Caco-2 (cell line): Measurements from ENCODE around the gene CCDC73. TPM values are rescaled to one million over a fixed set of nuclear protein-coding genes. Genes with fewer than 3 reads are reported as not detected.

Source experiments
- BruUV-seq: library from RNA; stranded (reverse); fragments of 400-500 nt; replicated peaks from 2 replicates; lab custom pipeline; 2021; lab: Mats Ljungman, UMichigan
- CTCF ChIA-PET: fragments of 300-600 bp; sonication (Branson Sonifier 250); formaldehyde crosslinking; loops from one replicate; lab custom pipeline; 2022; ENCODE audit warnings: antibody characterized with exemption; lab: Charles Lee
- POLR2A ChIA-PET: fragments of 300-600 bp; sonication (Branson Sonifier 250); formaldehyde crosslinking; loops from one replicate; lab custom pipeline; 2022; ENCODE audit warnings: antibody characterized with exemption; lab: Charles Lee
- DNase-seq, 2 experiments: peaks; one replicate each; pipeline versions ENCODE4 v3.0.0 to v3.0.0-alpha.2; 2020 to 2022
- H3K27me3 ChIP-seq: replicated peaks from 2 replicates; pipeline ENCODE4 v1.6.0; 2011; ENCODE audit warnings: low read length; ENCODE audit not compliant: control insufficient read depth, insufficient read depth
- H3K36me3 ChIP-seq: 2 replicates; pipeline ENCODE4 v1.5.1; 2011; ENCODE audit warnings: low read length; ENCODE audit not compliant: control insufficient read depth, insufficient read depth
- H3K4me1 ChIP-seq: fragments of 250-450 bp; sonication (Bioruptor Pico); 2 replicates; pipeline ENCODE4 v1.5.1; 2020; ENCODE audit warnings: mild to moderate bottlenecking
- H3K4me3 ChIP-seq: 2 replicates; pipeline ENCODE4 v1.5.1; 2011; ENCODE audit warnings: low read depth, mild to moderate bottlenecking, control low read depth, low read length
- H3K9me3 ChIP-seq: fragments of 250-450 bp; sonication (Bioruptor Pico); 2 replicates; pipeline ENCODE4 v1.5.1; 2020; ENCODE audit warnings: mild to moderate bottlenecking, moderate library complexity
- H3K27ac Mint-ChIP-seq: one replicate; pipeline ENCODE4 v1.8.0; 2022; ENCODE audit warnings: mixed read lengths; ENCODE audit not compliant: unreplicated experiment
- H3K27me3 Mint-ChIP-seq: one replicate; pipeline ENCODE4 v1.8.0; 2022; ENCODE audit warnings: mixed read lengths; ENCODE audit not compliant: insufficient read depth, unreplicated experiment
- H3K36me3 Mint-ChIP-seq: one replicate; pipeline ENCODE4 v1.8.0; 2022; ENCODE audit warnings: mild to moderate bottlenecking, mixed read lengths; ENCODE audit not compliant: insufficient read depth, unreplicated experiment
- H3K4me1 Mint-ChIP-seq: one replicate; pipeline ENCODE4 v1.8.0; 2022; ENCODE audit warnings: low read depth, mixed read lengths; ENCODE audit not compliant: unreplicated experiment
- H3K4me3 Mint-ChIP-seq: one replicate; pipeline ENCODE4 v1.8.0; 2022; ENCODE audit warnings: mild to moderate bottlenecking, moderate library complexity, mixed read lengths; ENCODE audit not compliant: unreplicated experiment
- H3K9me3 Mint-ChIP-seq: one replicate; pipeline ENCODE4 v1.8.0; 2022; ENCODE audit warnings: mixed read lengths; ENCODE audit not compliant: unreplicated experiment
- intact Hi-C: fragments of 100-400 bp; cut with micrococcal nuclease; formaldehyde crosslinking; loops from one replicate; pipeline ENCODE4 v1.10.0; 2022; ENCODE audit not compliant: unreplicated experiment
- total RNA-seq: library from RNA; stranded (reverse); gene quantifications from 2 replicates; pipeline ENCODE4 v1.2.3, GENCODE V29; 2022
- TF ChIP-seq, protein P1 (sequence below), 2 experiments: fragments of 200-600 bp in 1 of 2; IDR thresholded peaks; 1 replicate in 1 of 2; 2 replicates in 1 of 2; pipeline versions ENCODE4 v1.5.1 to v1.8.0; 2011 to 2022; ENCODE audit warnings: antibody characterized with exemption in 1 of 2, control low read depth in 1 of 2, inconsistent platforms in 1 of 2, low read depth in 1 of 2, low read length in 1 of 2, mild to moderate bottlenecking in 1 of 2, moderate library complexity in 1 of 2; ENCODE audit not compliant: insufficient read depth in 1 of 2, severe bottlenecking in 1 of 2, unreplicated experiment in 1 of 2

The CCDC73 gene
- total RNA-seq, 1 experiment from 2014 or later = not detected

DNA sequence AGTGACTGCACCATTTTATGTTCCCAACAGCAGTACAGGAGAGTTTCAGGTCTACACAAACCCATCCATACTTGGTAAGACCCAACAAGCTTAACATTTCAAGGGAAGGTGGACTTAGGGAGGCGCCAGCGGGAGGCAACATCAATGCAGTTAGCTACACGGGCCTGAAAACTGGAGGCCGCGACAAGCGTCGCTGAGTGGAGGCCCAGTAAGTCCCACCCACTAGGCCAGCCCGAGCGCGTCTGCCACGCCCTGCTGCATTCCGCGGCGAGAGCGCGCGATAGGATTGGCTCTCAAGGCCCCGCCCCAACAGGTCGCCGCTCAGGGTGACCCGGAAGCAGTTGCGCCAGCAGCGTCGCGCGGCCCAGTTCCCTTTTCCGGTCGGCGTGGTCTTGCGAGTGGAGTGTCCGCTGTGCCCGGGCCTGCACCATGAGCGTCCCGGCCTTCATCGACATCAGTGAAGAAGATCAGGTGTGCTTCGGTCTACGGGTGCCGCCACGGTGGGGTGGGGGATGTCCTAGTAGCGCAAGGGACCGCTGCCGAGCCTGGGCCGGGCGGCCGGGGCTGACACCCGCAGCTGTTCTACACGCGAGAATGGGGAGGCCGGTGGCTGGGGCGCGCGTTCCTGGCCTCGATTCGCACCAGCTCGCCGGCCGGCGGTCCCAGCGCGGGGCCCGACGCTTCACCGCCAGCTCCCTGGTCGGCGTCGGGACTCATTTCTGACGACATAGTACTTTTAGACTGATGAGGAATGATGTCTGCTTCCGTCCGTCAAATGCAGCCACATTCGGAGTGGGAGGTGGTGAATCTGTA is 210.8 kb downstream of the CCDC73 start, which contains the start of gene EIF3M:
Gene EIF3M, plus strand, starts transcription at position 373 of the 813 bp plus-strand sequence. Its CDS starts 57 bp downstream, at position 430.
- no peaks in the 10 kb centered on the region for H3K27me3 ChIP-seq
- intact Hi-C loops = loop anchor here (10.0 kb wide), 2 partner anchors 211 to 769 kb away; partner anchors contain the start of genes CCDC73 and PAX6
- TF ChIP-seq, protein P1, sequence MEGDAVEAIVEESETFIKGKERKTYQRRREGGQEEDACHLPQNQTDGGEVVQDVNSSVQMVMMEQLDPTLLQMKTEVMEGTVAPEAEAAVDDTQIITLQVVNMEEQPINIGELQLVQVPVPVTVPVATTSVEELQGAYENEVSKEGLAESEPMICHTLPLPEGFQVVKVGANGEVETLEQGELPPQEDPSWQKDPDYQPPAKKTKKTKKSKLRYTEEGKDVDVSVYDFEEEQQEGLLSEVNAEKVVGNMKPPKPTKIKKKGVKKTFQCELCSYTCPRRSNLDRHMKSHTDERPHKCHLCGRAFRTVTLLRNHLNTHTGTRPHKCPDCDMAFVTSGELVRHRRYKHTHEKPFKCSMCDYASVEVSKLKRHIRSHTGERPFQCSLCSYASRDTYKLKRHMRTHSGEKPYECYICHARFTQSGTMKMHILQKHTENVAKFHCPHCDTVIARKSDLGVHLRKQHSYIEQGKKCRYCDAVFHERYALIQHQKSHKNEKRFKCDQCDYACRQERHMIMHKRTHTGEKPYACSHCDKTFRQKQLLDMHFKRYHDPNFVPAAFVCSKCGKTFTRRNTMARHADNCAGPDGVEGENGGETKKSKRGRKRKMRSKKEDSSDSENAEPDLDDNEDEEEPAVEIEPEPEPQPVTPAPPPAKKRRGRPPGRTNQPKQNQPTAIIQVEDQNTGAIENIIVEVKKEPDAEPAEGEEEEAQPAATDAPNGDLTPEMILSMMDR (IDR thresholded peaks at IDR 0.05; ENCODE audit: insufficient read depth in 1 of 2, low read depth in 1 of 2, low read length in 1 of 2, severe bottlenecking in 1 of 2, unreplicated experiment in 1 of 2) = no peak
- peak within 1 kb of the TSS; percentile 83 for H3K4me3 Mint-ChIP-seq
- CTCF ChIA-PET = interaction anchor here (0.6 to 1.4 kb wide), 2 partner anchors 94 to 263 kb away, joined by 3 to 4 read pairs; no protein-coding TSS in a partner anchor
- H3K36me3 Mint-ChIP-seq = peaks cover 39% of the 10 kb centered on the region
- H3K27ac Mint-ChIP-seq = peak within 1 kb of the TSS; percentile 93
- peak; percentile 97 to 98 for DNase-seq
- no peaks in the 10 kb centered on the region for H3K9me3 ChIP-seq
- H3K9me3 Mint-ChIP-seq = no peaks in the 10 kb centered on the region
- peak within 1 kb of the TSS; percentile 95 for H3K4me3 ChIP-seq
- peaks cover 14% of the 10 kb centered on the region for H3K4me1 Mint-ChIP-seq
- no peaks in the 10 kb centered on the region for H3K36me3 ChIP-seq
- BruUV-seq = no TSS peak
- H3K27me3 Mint-ChIP-seq = no peaks in the 10 kb centered on the region
- peaks cover 23% of the 10 kb centered on the region for H3K4me1 ChIP-seq
- POLR2A ChIA-PET = interaction anchor here (0.6 to 1.1 kb wide), 3 partner anchors 9 to 309 kb away, joined by 3 to 4 read pairs (median 3); partner anchors contain the start of gene QSER1

DNA sequence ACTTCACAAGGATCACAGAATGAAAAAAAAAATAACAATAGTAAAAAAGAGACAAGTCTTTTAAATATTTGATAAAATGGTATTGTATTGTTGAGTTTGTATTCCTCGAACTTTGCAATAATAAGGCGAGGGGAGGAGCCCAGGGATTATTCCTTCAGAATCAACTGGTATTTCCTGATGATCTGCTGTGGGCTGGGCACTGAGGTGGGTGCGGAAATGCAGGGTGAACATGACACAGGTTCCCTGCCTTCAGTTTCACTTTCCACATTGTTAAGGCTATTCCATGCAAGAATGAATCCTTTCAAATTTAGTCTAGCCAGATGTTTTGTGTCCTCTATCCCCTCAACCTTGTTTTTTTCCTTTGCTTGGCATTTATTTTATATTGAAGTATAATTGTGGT is 212.9 kb downstream of the CCDC73 start:
- intact Hi-C loops = loop anchor here (10.0 kb wide), 2 partner anchors 213 to 767 kb away; partner anchors contain the start of genes CCDC73 and PAX6
- no TSS peak for BruUV-seq
- Histone ChIP-seq H3K27me3 (no peaks in the 10 kb centered on the region), H3K36me3 (no peaks in the 10 kb centered on the region), H3K4me3 (no peak overlapping the region), H3K4me1 (peaks cover 23% of the 10 kb centered on the region), H3K9me3 (no peaks in the 10 kb centered on the region)
- POLR2A ChIA-PET = no interaction called here
- DNase-seq = no peak
- no peaks in the 10 kb centered on the region for H3K9me3 Mint-ChIP-seq
- TF ChIP-seq, protein P1 (IDR thresholded peaks at IDR 0.05; ENCODE audit: insufficient read depth in 1 of 2, low read depth in 1 of 2, low read length in 1 of 2, severe bottlenecking in 1 of 2, unreplicated experiment in 1 of 2) = no peak
- H3K4me1 Mint-ChIP-seq = peaks cover 9% of the 10 kb centered on the region
- CTCF ChIA-PET = no interaction called here
- no peaks in the 10 kb centered on the region for H3K27me3 Mint-ChIP-seq
- H3K27ac Mint-ChIP-seq = no peak overlapping the region
- H3K36me3 Mint-ChIP-seq = peaks cover 24% of the 10 kb centered on the region
- H3K4me3 Mint-ChIP-seq = no peak overlapping the region

DNA sequence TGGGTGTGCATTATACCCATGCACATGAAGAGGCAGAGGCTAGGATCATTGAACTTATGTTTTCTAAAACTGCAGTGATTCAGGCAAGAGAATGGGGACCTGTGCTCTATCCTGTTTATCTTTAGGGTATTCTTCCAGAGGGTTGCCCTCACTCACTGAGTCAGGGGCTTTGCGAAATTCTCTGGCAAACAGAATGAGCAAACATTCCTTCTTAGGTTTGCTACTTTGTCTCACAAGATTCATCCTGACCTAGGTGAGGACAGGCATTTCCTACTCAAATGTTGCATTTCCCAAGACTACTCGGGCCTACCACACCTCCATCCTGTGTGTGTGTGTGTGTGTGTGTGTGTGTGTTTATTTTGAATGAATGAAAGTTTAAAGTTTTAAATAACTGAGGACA is 213.5 kb downstream of the CCDC73 start:
- H3K4me3 Mint-ChIP-seq = no peak overlapping the region
- no peak overlapping the region for H3K4me3 ChIP-seq
- H3K36me3 ChIP-seq = no peaks in the 10 kb centered on the region
- no peaks in the 10 kb centered on the region for H3K9me3 ChIP-seq
- H3K36me3 Mint-ChIP-seq = peaks cover 20% of the 10 kb centered on the region
- H3K4me1 Mint-ChIP-seq = peaks cover 7% of the 10 kb centered on the region
- ChIA-PET CTCF (no interaction called here), POLR2A (no interaction called here)
- no peak overlapping the region for H3K27ac Mint-ChIP-seq
- intact Hi-C loops = loop anchor here (10.0 kb wide), 2 partner anchors 214 to 766 kb away; partner anchors contain the start of genes CCDC73 and PAX6
- no peaks in the 10 kb centered on the region for H3K27me3 Mint-ChIP-seq
- H3K4me1 ChIP-seq = peaks cover 23% of the 10 kb centered on the region
- H3K9me3 Mint-ChIP-seq = no peaks in the 10 kb centered on the region
- TF ChIP-seq, protein P1 (IDR thresholded peaks at IDR 0.05; ENCODE audit: insufficient read depth in 1 of 2, low read depth in 1 of 2, low read length in 1 of 2, severe bottlenecking in 1 of 2, unreplicated experiment in 1 of 2) = no peak
- no peaks in the 10 kb centered on the region for H3K27me3 ChIP-seq
- peak; percentile 41 to 43 for DNase-seq
- no TSS peak for BruUV-seq
